Ishikawa (cell line): Measurements from ENCODE around the gene ATF6.

Source experiments
- CEBPB ChIP-seq: IDR thresholded peaks from 2 replicates; pipeline ENCODE4 v1.6.1; 2012
- CREB1 ChIP-seq: IDR thresholded peaks from 2 replicates; pipeline ENCODE4 v1.6.1; 2012; ENCODE audit warnings: low read depth
- EGR1 ChIP-seq: IDR thresholded peaks from 2 replicates; pipeline ENCODE4 v1.6.1; 2012
- EP300 ChIP-seq: IDR thresholded peaks from 2 replicates; pipeline ENCODE4 v1.6.1; 2012; ENCODE audit warnings: borderline replicate concordance
- FOXM1 ChIP-seq: IDR thresholded peaks from 2 replicates; pipeline ENCODE4 v1.6.1; 2012; ENCODE audit warnings: low read depth, borderline replicate concordance
- NFIC ChIP-seq: IDR thresholded peaks from 2 replicates; pipeline ENCODE4 v1.6.1; 2012
- RAD21 ChIP-seq: IDR thresholded peaks from 2 replicates; pipeline ENCODE4 v1.6.1; 2012; ENCODE audit warnings: low read depth
- REST ChIP-seq: IDR thresholded peaks from 2 replicates; pipeline ENCODE4 v1.6.1; 2012; ENCODE audit warnings: low read depth, mild to moderate bottlenecking
- TAF1 ChIP-seq: IDR thresholded peaks from 2 replicates; pipeline ENCODE4 v1.6.1; 2012; ENCODE audit warnings: low read depth, mild to moderate bottlenecking
- TCF12 ChIP-seq: IDR thresholded peaks from 2 replicates; pipeline ENCODE4 v1.6.1; 2012; ENCODE audit warnings: low read depth
- TEAD4 ChIP-seq: IDR thresholded peaks from 2 replicates; pipeline ENCODE4 v1.6.1; 2012
- USF1 ChIP-seq: IDR thresholded peaks from 2 replicates; pipeline ENCODE4 v1.6.1; 2012
- YY1 ChIP-seq: IDR thresholded peaks from 2 replicates; pipeline ENCODE4 v1.6.1; 2012; ENCODE audit warnings: low read depth
- ZBTB7A ChIP-seq: IDR thresholded peaks from 2 replicates; pipeline ENCODE4 v1.6.1; 2012; ENCODE audit warnings: low read depth
- TF ChIP-seq, protein P1 (sequence below): IDR thresholded peaks from 2 replicates; pipeline ENCODE4 v1.6.1; 2012

The ATF6 gene

DNA sequence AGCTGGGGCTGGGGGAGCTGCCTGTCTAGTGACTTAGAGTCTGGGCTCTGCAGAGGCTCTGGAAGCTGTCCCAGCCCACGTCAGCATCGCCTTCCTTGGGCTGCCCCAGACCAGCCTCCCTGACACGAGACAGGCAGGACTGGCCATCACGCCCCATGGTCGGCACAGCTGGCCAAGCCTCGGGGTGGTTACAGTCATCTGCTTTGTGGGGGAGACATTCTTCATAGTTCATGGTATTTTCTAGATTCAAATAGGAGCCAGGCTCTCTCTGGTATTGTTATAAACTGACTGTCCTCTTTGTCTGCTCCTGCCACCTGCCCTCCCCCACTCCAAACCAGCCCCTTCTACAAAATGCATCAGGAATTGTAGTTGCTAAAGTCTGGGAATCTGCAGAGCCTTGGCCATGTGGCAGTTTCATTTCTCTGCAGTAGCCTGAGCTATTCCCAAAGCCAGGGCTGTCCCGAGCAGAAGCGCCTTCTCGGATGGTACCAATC, 228.1 kb downstream of the ATF6 start:
- TF ChIP-seq EGR1, result no peak
- TF ChIP-seq NFIC, result no peak
- no peak for TF ChIP-seq TCF12
- TF ChIP-seq RAD21, result no peak
- no peak for TF ChIP-seq CREB1
- TF ChIP-seq EP300, result no peak
- no peak for TF ChIP-seq FOXM1
- no peak for TF ChIP-seq REST
- no peak for TF ChIP-seq TEAD4
- TF ChIP-seq ZBTB7A, result no peak
- TF ChIP-seq CEBPB, result no peak
- no peak for TF ChIP-seq TAF1
- TF ChIP-seq, protein P1, sequence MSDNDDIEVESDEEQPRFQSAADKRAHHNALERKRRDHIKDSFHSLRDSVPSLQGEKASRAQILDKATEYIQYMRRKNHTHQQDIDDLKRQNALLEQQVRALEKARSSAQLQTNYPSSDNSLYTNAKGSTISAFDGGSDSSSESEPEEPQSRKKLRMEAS, result no peak
- no peak for TF ChIP-seq USF1
- TF ChIP-seq YY1, result no peak

GRCh38 chr1:161997152-161997551, 231.0 kb downstream of the ATF6 start:
- no peak for TF ChIP-seq USF1
- no peak for TF ChIP-seq NFIC
- TF ChIP-seq REST, result no peak
- TF ChIP-seq ZBTB7A, result no peak
- TF ChIP-seq TCF12, result no peak
- no peak for TF ChIP-seq FOXM1
- TF ChIP-seq, protein P1, result no peak
- no peak for TF ChIP-seq CEBPB
- no peak for TF ChIP-seq EGR1
- TF ChIP-seq TAF1, result no peak
- TF ChIP-seq CREB1, result no peak
- TF ChIP-seq RAD21, result no peak

GRCh38 chr1:161998811-161999210, 232.7 kb downstream of the ATF6 start:
- no peak for TF ChIP-seq EP300
- no peak for TF ChIP-seq CEBPB
- no peak for TF ChIP-seq TCF12
- no peak for TF ChIP-seq EGR1
- no peak for TF ChIP-seq USF1
- TF ChIP-seq REST, result no peak
- TF ChIP-seq, protein P1, result no peak
- TF ChIP-seq YY1, result no peak
- no peak for TF ChIP-seq FOXM1
- no peak for TF ChIP-seq TEAD4
- TF ChIP-seq NFIC, result no peak
- no peak for TF ChIP-seq RAD21
- TF ChIP-seq TAF1, result no peak
- no peak for TF ChIP-seq ZBTB7A
- TF ChIP-seq CREB1, result no peak
